ENCODE measurements around the gene CPEB2. TPM values are rescaled to one million over a fixed set of nuclear protein-coding genes. Genes with fewer than 3 reads are reported as not detected.

CPEB2 gene
- total and polyA plus RNA-seq, 10 of the 15 experiments (the other 5 are each of a cell fraction or from before 2014, with no cell fraction given), result 0.73 to 8.3 (median 3.7) TPM

DNA sequence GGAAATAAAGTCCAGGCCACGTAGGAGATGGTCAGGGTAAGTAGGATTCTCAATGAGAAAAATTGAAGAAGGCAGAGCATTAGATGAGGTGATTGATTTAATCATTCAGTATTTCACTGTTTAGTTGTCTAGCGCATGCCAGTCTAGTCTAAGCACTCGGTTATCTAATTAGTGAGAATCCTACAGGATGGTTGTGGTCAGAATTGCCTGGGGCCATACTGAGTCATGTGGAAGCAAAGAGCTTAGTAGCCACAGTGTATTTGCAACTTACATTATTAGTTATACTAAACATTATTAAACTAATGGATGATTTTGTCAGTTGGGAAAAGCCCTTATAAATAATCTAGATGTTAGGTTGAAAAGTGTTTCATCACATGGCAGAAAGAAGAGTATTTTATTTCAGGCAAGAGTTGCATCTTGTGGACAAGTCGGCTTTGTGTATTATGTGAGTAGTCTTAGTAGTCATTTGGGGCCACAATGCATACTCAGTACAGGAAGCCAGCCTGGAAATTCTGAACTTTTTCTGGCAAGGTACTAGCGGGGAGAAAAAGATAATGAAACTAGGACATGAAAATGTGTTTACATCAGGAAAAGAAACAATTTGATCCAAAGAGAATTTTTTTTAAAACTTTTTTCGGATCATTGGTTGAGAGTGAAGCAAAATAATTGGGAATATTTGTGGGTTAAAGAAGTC, 31.9 kb downstream of the CPEB2 start:
- 74% methylated on average over 6 of the region's 6 CpGs for WGBS (ENCODE audit: insufficient coverage, insufficient replicate concordance, low lambda C conversion rate, missing lambda C conversion rate)
- TF ChIP-seq CREM (IDR thresholded peaks at IDR 0.05; ENCODE audit: low read depth) (no peak), TBL1XR1 (IDR thresholded peaks at IDR 0.05; ENCODE audit: low read depth, low read length) (no peak), ZNF207 (IDR thresholded peaks at IDR 0.05; ENCODE audit: borderline replicate concordance) (no peak), ASH2L (IDR thresholded peaks at IDR 0.05; ENCODE audit: borderline replicate concordance, low read depth) (no peak), SP1 (IDR thresholded peaks at IDR 0.05; ENCODE audit: low read depth, low read length) (no peak), TAF1 (IDR thresholded peaks at IDR 0.05; ENCODE audit: borderline replicate concordance, low read depth, low read length) (no peak), POLR2AphosphoS5 (IDR thresholded peaks at IDR 0.05; ENCODE audit: low read length) (no peak), WRNIP1 (IDR thresholded peaks at IDR 0.05; ENCODE audit: borderline replicate concordance, low read depth, low read length) (no peak), STAT1 (conservative IDR thresholded peaks at IDR 0.05) (no peak), KLF5 (IDR thresholded peaks at IDR 0.05; ENCODE audit: partially characterized antibody) (no peak)
- TF ChIP-seq, protein P1, sequence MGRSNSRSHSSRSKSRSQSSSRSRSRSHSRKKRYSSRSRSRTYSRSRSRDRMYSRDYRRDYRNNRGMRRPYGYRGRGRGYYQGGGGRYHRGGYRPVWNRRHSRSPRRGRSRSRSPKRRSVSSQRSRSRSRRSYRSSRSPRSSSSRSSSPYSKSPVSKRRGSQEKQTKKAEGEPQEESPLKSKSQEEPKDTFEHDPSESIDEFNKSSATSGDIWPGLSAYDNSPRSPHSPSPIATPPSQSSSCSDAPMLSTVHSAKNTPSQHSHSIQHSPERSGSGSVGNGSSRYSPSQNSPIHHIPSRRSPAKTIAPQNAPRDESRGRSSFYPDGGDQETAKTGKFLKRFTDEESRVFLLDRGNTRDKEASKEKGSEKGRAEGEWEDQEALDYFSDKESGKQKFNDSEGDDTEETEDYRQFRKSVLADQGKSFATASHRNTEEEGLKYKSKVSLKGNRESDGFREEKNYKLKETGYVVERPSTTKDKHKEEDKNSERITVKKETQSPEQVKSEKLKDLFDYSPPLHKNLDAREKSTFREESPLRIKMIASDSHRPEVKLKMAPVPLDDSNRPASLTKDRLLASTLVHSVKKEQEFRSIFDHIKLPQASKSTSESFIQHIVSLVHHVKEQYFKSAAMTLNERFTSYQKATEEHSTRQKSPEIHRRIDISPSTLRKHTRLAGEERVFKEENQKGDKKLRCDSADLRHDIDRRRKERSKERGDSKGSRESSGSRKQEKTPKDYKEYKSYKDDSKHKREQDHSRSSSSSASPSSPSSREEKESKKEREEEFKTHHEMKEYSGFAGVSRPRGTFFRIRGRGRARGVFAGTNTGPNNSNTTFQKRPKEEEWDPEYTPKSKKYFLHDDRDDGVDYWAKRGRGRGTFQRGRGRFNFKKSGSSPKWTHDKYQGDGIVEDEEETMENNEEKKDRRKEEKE (IDR thresholded peaks at IDR 0.05), result no peak
- TF ChIP-seq, protein P2, sequence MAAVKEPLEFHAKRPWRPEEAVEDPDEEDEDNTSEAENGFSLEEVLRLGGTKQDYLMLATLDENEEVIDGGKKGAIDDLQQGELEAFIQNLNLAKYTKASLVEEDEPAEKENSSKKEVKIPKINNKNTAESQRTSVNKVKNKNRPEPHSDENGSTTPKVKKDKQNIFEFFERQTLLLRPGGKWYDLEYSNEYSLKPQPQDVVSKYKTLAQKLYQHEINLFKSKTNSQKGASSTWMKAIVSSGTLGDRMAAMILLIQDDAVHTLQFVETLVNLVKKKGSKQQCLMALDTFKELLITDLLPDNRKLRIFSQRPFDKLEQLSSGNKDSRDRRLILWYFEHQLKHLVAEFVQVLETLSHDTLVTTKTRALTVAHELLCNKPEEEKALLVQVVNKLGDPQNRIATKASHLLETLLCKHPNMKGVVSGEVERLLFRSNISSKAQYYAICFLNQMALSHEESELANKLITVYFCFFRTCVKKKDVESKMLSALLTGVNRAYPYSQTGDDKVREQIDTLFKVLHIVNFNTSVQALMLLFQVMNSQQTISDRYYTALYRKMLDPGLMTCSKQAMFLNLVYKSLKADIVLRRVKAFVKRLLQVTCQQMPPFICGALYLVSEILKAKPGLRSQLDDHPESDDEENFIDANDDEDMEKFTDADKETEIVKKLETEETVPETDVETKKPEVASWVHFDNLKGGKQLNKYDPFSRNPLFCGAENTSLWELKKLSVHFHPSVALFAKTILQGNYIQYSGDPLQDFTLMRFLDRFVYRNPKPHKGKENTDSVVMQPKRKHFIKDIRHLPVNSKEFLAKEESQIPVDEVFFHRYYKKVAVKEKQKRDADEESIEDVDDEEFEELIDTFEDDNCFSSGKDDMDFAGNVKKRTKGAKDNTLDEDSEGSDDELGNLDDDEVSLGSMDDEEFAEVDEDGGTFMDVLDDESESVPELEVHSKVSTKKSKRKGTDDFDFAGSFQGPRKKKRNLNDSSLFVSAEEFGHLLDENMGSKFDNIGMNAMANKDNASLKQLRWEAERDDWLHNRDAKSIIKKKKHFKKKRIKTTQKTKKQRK (IDR thresholded peaks at IDR 0.05; ENCODE audit: low read depth, low read length), result no peak
- TF ChIP-seq, protein P3, sequence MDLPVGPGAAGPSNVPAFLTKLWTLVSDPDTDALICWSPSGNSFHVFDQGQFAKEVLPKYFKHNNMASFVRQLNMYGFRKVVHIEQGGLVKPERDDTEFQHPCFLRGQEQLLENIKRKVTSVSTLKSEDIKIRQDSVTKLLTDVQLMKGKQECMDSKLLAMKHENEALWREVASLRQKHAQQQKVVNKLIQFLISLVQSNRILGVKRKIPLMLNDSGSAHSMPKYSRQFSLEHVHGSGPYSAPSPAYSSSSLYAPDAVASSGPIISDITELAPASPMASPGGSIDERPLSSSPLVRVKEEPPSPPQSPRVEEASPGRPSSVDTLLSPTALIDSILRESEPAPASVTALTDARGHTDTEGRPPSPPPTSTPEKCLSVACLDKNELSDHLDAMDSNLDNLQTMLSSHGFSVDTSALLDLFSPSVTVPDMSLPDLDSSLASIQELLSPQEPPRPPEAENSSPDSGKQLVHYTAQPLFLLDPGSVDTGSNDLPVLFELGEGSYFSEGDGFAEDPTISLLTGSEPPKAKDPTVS (IDR thresholded peaks at IDR 0.05; ENCODE audit: low read depth, low read length), result no peak

More for the DNA sequence above, 31.9 kb downstream of the CPEB2 start:
- ChIA-PET SMC1A (ENCODE audit: uncharacterized antibody, unreplicated experiment) (interaction anchor here (1.0 to 1.7 kb wide), 3 partner anchors 9 to 125 kb away, joined by 3 to 4 read pairs (median 3); no protein-coding TSS in a partner anchor), RAD21 (ENCODE audit: unreplicated experiment) (interaction anchor here (1.0 kb wide), 1 partner anchor 10 kb away, joined by 3 read pairs; no protein-coding TSS in a partner anchor), POLR2A (no interaction called here), CTCF (interaction anchor here (0.7 to 1.9 kb wide), 2 partner anchors 10 to 19 kb away, joined by 3 to 9 read pairs; no protein-coding TSS in a partner anchor)
- H4K20me1 ChIP-seq (ENCODE audit: control insufficient read depth, insufficient read depth), result no peaks in the 10 kb centered on the region
- H3K79me2 ChIP-seq (ENCODE audit: control insufficient read depth, insufficient read depth, low read length), result no peaks in the 10 kb centered on the region; the same call in 1 of the 2 replicates
- in situ Hi-C loops (cut with MboI) (no loop called here), intact Hi-C loops (cut with micrococcal nuclease; ENCODE audit: unreplicated experiment) (no loop called here)
- no peak overlapping the region for H3K4me3 ChIP-seq
- no peaks in the 10 kb centered on the region for H3K27me3 ChIP-seq (replicated peaks in 1 of 2; ENCODE audit: control insufficient read depth in 2 of 2, insufficient read depth in 2 of 2, low read length in 1 of 2)
- peaks cover 1 to 2% of the 10 kb centered on the region in 2 experiments for H3K36me3 ChIP-seq (ENCODE audit: control insufficient read depth in 2 of 2, insufficient read depth in 2 of 2, low read length in 1 of 2)
- ATAC-seq, result no peak
- H3K4me2 ChIP-seq (ENCODE audit: control insufficient read depth, insufficient read depth), result no peak overlapping the region
- no peak overlapping the region for H3K9ac ChIP-seq (ENCODE audit: control insufficient read depth, insufficient read depth, low read length)
- H2AFZ ChIP-seq (ENCODE audit: control insufficient read depth, low read depth, low read length), result no peak overlapping the region
- no TSS peak for BruUV-seq (replicated peaks)
- no peak overlapping the region for H3K27ac ChIP-seq (ENCODE audit: control insufficient read depth, insufficient read depth)
- DNase-seq (ENCODE audit: low read depth, low spot score), result no peak
- H3K4me1 ChIP-seq (ENCODE audit: control insufficient read depth, insufficient read depth, low read length), result no peaks in the 10 kb centered on the region
- FAIRE-seq, result no peak
- no peaks in the 10 kb centered on the region for H3K9me3 ChIP-seq (replicated peaks; ENCODE audit: control insufficient read depth, insufficient read depth, low read length)

All from GM12878 (cell line).